ENCODE results near the gene SLC39A11. TPM values are rescaled to one million over a fixed set of nuclear protein-coding genes. Genes with fewer than 3 reads are reported as not detected.

The SLC39A11 gene
- total RNA-seq, 2 experiments from 2014 or later = 9.7 to 12.2 TPM

GRCh38 chr17:72861811-72862210 lies 230.7 kb downstream of the SLC39A11 start:
- no peak for ATAC-seq (ENCODE audit: poor library complexity)

GRCh38 chr17:72860778-72861177 lies 231.7 kb downstream of the SLC39A11 start:
- Mint-ChIP-seq H3K4me1 (ENCODE audit: low read depth) (no peaks in the 10 kb centered on the region), H3K9me3 (no peaks in the 10 kb centered on the region), H3K27me3 (no peaks in the 10 kb centered on the region), H3K4me3 (no peak overlapping the region), H3K27ac (no peak overlapping the region), H3K36me3 (ENCODE audit: low read depth) (peaks cover 22% of the 10 kb centered on the region)
- no peak overlapping the region for H3K4me3 ChIP-seq (ENCODE audit: low read length)
- ChIA-PET CTCF (no interaction called here), POLR2A (no interaction called here)
- TF ChIP-seq CTCF (IDR thresholded peaks at IDR 0.05) = no peak
- no peaks in the 10 kb centered on the region for H3K27me3 ChIP-seq (ENCODE audit: control insufficient read depth in 1 of 2, insufficient read depth in 2 of 2, low read length in 2 of 2)
- H3K36me3 ChIP-seq (ENCODE audit: insufficient read depth, low read length) = peaks cover 2% of the 10 kb centered on the region
- ATAC-seq (ENCODE audit: poor library complexity) = no peak
- no peak for DNase-seq
- intact Hi-C loops (cut with DNase I, micrococcal nuclease) = no loop called here
- no peak overlapping the region for H3K27ac ChIP-seq (ENCODE audit: low read depth in 1 of 2, low read length in 2 of 2)
- peaks cover 0 to 5% of the 10 kb centered on the region in 2 experiments for H3K9me3 ChIP-seq (ENCODE audit: control insufficient read depth in 1 of 2, insufficient read depth in 1 of 2, low read length in 2 of 2)
- H3K4me1 ChIP-seq (ENCODE audit: insufficient read depth, low read length) = no peaks in the 10 kb centered on the region

More at GRCh38 chr17:72861811-72862210, 230.7 kb downstream of the SLC39A11 start:
- Histone ChIP-seq H3K27me3 (ENCODE audit: control insufficient read depth in 1 of 2, insufficient read depth in 2 of 2, low read length in 2 of 2) (no peaks in the 10 kb centered on the region), H3K9me3 (ENCODE audit: control insufficient read depth in 1 of 2, insufficient read depth in 1 of 2, low read length in 2 of 2) (peaks cover 0 to 5% of the 10 kb centered on the region in 2 experiments), H3K4me3 (ENCODE audit: low read length) (no peak overlapping the region), H3K36me3 (ENCODE audit: insufficient read depth, low read length) (peaks cover 2% of the 10 kb centered on the region), H3K27ac (ENCODE audit: low read depth in 1 of 2, low read length in 2 of 2) (no peak overlapping the region), H3K4me1 (ENCODE audit: insufficient read depth, low read length) (no peaks in the 10 kb centered on the region)
- Mint-ChIP-seq H3K9me3 (no peaks in the 10 kb centered on the region), H3K4me1 (ENCODE audit: low read depth) (no peaks in the 10 kb centered on the region), H3K27me3 (no peaks in the 10 kb centered on the region), H3K36me3 (ENCODE audit: low read depth) (peaks cover 22% of the 10 kb centered on the region), H3K4me3 (no peak overlapping the region), H3K27ac (no peak overlapping the region)
- intact Hi-C loops (cut with DNase I, micrococcal nuclease) = no loop called here
- CTCF ChIA-PET = no interaction called here
- POLR2A ChIA-PET = no interaction called here
- DNase-seq = no peak
- TF ChIP-seq CTCF (IDR thresholded peaks at IDR 0.05) = no peak

DNA sequence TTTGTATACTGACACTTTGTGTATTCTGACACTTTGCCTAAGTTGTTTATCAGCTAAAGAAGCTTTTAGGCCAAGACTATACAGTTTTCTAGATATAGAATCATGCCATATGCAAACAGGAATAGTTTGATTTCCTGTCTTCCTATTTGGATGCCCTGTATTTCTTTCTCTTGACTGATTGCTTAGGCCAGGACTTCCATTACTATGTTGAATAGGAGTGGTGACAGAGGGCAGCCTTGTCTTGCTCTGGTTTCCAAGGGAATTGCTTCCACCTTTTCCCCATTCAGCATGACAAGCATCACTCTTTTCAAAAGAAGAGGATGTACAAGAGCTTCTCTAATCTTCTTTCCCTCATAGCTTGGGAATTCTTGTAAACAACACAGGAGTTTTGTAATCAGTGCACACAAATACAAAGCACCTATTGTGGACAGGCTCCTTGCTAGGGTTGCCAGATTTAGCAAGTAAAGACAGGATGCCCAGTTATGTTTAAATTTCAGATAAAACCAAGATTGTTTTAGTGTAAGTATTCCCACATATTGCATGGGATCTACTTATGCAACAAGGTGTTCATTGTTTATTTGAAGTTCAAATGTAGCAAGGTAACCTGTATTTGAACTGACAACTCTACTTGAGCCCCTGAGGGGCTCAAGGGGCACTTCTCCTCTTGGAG lies 233.5 kb downstream of the SLC39A11 start:
- no peaks in the 10 kb centered on the region for H3K27me3 Mint-ChIP-seq
- peaks cover 21% of the 10 kb centered on the region for H3K36me3 Mint-ChIP-seq (ENCODE audit: low read depth)
- ATAC-seq (ENCODE audit: poor library complexity) = no peak
- H3K4me3 ChIP-seq (ENCODE audit: low read length) = no peak overlapping the region
- H3K4me3 Mint-ChIP-seq = no peak overlapping the region
- TF ChIP-seq CTCF (IDR thresholded peaks at IDR 0.05) = no peak
- peaks cover 0 to 5% of the 10 kb centered on the region in 2 experiments for H3K9me3 ChIP-seq (ENCODE audit: control insufficient read depth in 1 of 2, insufficient read depth in 1 of 2, low read length in 2 of 2)
- DNase-seq = no peak
- CTCF ChIA-PET = no interaction called here
- intact Hi-C loops (cut with DNase I, micrococcal nuclease) = no loop called here
- H3K27ac Mint-ChIP-seq = no peak overlapping the region
- no peaks in the 10 kb centered on the region for H3K4me1 ChIP-seq (ENCODE audit: insufficient read depth, low read length)
- H3K36me3 ChIP-seq (ENCODE audit: insufficient read depth, low read length) = peaks cover 2% of the 10 kb centered on the region
- no peaks in the 10 kb centered on the region for H3K4me1 Mint-ChIP-seq (ENCODE audit: low read depth)
- H3K9me3 Mint-ChIP-seq = no peaks in the 10 kb centered on the region
- H3K27ac ChIP-seq (ENCODE audit: low read depth in 1 of 2, low read length in 2 of 2) = no peak overlapping the region
- POLR2A ChIA-PET = no interaction called here
- H3K27me3 ChIP-seq (ENCODE audit: control insufficient read depth in 1 of 2, insufficient read depth in 2 of 2, low read length in 2 of 2) = no peaks in the 10 kb centered on the region
